Liver (tissue), 9 donors: ENCODE results near the gene CRLF3. TPM values are rescaled to one million over a fixed set of nuclear protein-coding genes. Genes with fewer than 3 reads are reported as not detected.

Experiments
- DNase-seq: peaks from one replicate; pipeline ENCODE4 v3.0.0-alpha.2; 2017; ENCODE audit warnings: low spot score
- H3K27ac ChIP-seq, 2 donors: one replicate each; pipeline ENCODE4 v1.7.0; 2013; ENCODE audit warnings: inconsistent platforms in 2 of 2, low read length in 2 of 2, control low read depth in 1 of 2, low read depth in 1 of 2, mild to moderate bottlenecking in 1 of 2
- H3K27me3 ChIP-seq, 4 donors: one replicate each; pipeline versions ENCODE4 v1.6.1 to v1.7.0; 2013; ENCODE audit warnings: low read length in 3 of 4, inconsistent platforms in 1 of 4, mild to moderate bottlenecking in 1 of 4, moderate library complexity in 1 of 4; ENCODE audit not compliant: control insufficient read depth in 4 of 4, insufficient read depth in 4 of 4
- H3K36me3 ChIP-seq, 4 donors: one replicate each; pipeline versions ENCODE4 v1.6.1 to v1.7.0; 2013; ENCODE audit warnings: low read length in 3 of 4, mild to moderate bottlenecking in 3 of 4, low read depth in 1 of 4, moderate library complexity in 1 of 4; ENCODE audit not compliant: control insufficient read depth in 4 of 4, insufficient read depth in 3 of 4
- H3K4me1 ChIP-seq, 4 donors: one replicate each; pipeline versions ENCODE4 v1.6.1 to v1.7.0; 2013; ENCODE audit warnings: low read length in 3 of 4, mild to moderate bottlenecking in 3 of 4, moderate library complexity in 1 of 4; ENCODE audit not compliant: control insufficient read depth in 4 of 4, insufficient read depth in 4 of 4
- H3K4me3 ChIP-seq, 3 donors: one replicate each; pipeline versions ENCODE4 v1.6.1 to v1.7.0; 2013; ENCODE audit warnings: low read length in 3 of 3, control low read depth in 1 of 3, low read depth in 1 of 3, mild to moderate bottlenecking in 1 of 3
- H3K9ac ChIP-seq, 2 donors: one replicate each; pipeline ENCODE4 v1.7.0; 2013; ENCODE audit warnings: low read length in 2 of 2, mild to moderate bottlenecking in 2 of 2, moderate library complexity in 2 of 2, control low read depth in 1 of 2, low read depth in 1 of 2
- H3K9me3 ChIP-seq, 4 donors: one replicate each; pipeline versions ENCODE4 v1.6.1 to v1.7.0; 2013; ENCODE audit warnings: low read length in 3 of 4; ENCODE audit not compliant: control insufficient read depth in 4 of 4
- EGR1 ChIP-seq, 2 donors: IDR thresholded peaks; 2 replicates each; pipeline ENCODE4 v1.6.1; 2016 to 2018; ENCODE audit warnings: antibody characterized with exemption in 2 of 2, low read depth in 2 of 2
- FOXA1 ChIP-seq: IDR thresholded peaks from 2 replicates; pipeline ENCODE4 v1.6.1; 2016; ENCODE audit warnings: antibody characterized with exemption
- FOXA2 ChIP-seq: IDR thresholded peaks from 2 replicates; pipeline ENCODE4 v1.6.1; 2016; ENCODE audit warnings: antibody characterized with exemption
- GABPA ChIP-seq, 2 donors: IDR thresholded peaks in 1 of 2; conservative IDR thresholded peaks in 1 of 2; 2 replicates each; pipeline ENCODE4 v1.6.1; 2016; ENCODE audit warnings: antibody characterized with exemption in 2 of 2, mild to moderate bottlenecking in 1 of 2, moderate library complexity in 1 of 2
- HNF4A ChIP-seq, 2 donors: conservative IDR thresholded peaks; 2 replicates each; pipeline ENCODE4 v1.6.1; 2016; ENCODE audit warnings: antibody characterized with exemption in 2 of 2, mild to moderate bottlenecking in 2 of 2
- HNF4G ChIP-seq: IDR thresholded peaks from 2 replicates; pipeline ENCODE4 v1.6.1; 2016; ENCODE audit warnings: antibody characterized with exemption
- JUND ChIP-seq, 2 donors: IDR thresholded peaks; 2 replicates each; pipeline ENCODE4 v1.6.1; 2016; ENCODE audit warnings: antibody characterized with exemption in 2 of 2
- RXRA ChIP-seq, 2 donors: IDR thresholded peaks; 2 replicates each; pipeline ENCODE4 v1.6.1; 2017 to 2018; ENCODE audit warnings: antibody characterized with exemption in 2 of 2, mild to moderate bottlenecking in 1 of 2
- SP1 ChIP-seq: IDR thresholded peaks from 2 replicates; pipeline ENCODE4 v1.6.1; 2018; ENCODE audit warnings: antibody characterized with exemption, mild to moderate bottlenecking
- YY1 ChIP-seq: IDR thresholded peaks from 2 replicates; pipeline ENCODE4 v1.6.1; 2016; ENCODE audit warnings: antibody characterized with exemption, mild to moderate bottlenecking
- WGBS: extraction: QIAGEN DNeasy Blood & Tissue Kit; methylation state at CpG from one replicate; pipeline ENCODE4 v1.1.7; 2013; 5-methylcytosine and 5-hydroxymethylcytosine counted together
- polyA plus RNA-seq, 2 donors: library from polyadenylated mRNA; stranded (reverse) in 1 of 2; unstranded in 1 of 2; fragments of 200-250 nt in 1 of 2; fragments of >200 nt in 1 of 2; fragmentation: Nextera tagmentation in 1 of 2; extraction: Ambion mirVana in 1 of 2; gene quantifications; one replicate each; pipeline versions ENCODE4 v1.2.1 to v1.2.3, GENCODE V29; 2013 to 2015
- total RNA-seq, 2 donors: library from RNA; depleted of rRNA; stranded (reverse); fragments of >200 nt; gene quantifications; one replicate each; pipeline ENCODE4 v1.2.3, GENCODE V29; 2014
- TF ChIP-seq, protein P1 (sequence below): IDR thresholded peaks from 2 replicates; pipeline ENCODE4 v1.6.1; 2016; ENCODE audit warnings: antibody characterized with exemption
- TF ChIP-seq, protein P2 (sequence below): IDR thresholded peaks from 2 replicates; pipeline ENCODE4 v1.6.1; 2016; ENCODE audit warnings: antibody characterized with exemption, mild to moderate bottlenecking
- TF ChIP-seq, protein P3 (sequence below): IDR thresholded peaks from 2 replicates; pipeline ENCODE4 v1.6.1; 2016; ENCODE audit warnings: antibody characterized with exemption
- TF ChIP-seq, protein P4 (sequence below): IDR thresholded peaks from 2 replicates; pipeline ENCODE4 v1.6.1; 2016; ENCODE audit warnings: antibody characterized with exemption
- donor health status: healthy.
- donor health status: healthy.
- donor health status: healthy.
- donor health status: healthy.
- donor health status: healthy.

CRLF3 gene
- total and polyA plus RNA-seq, 4 donors = 2.4 to 26.5 (median 4.6) TPM

DNA sequence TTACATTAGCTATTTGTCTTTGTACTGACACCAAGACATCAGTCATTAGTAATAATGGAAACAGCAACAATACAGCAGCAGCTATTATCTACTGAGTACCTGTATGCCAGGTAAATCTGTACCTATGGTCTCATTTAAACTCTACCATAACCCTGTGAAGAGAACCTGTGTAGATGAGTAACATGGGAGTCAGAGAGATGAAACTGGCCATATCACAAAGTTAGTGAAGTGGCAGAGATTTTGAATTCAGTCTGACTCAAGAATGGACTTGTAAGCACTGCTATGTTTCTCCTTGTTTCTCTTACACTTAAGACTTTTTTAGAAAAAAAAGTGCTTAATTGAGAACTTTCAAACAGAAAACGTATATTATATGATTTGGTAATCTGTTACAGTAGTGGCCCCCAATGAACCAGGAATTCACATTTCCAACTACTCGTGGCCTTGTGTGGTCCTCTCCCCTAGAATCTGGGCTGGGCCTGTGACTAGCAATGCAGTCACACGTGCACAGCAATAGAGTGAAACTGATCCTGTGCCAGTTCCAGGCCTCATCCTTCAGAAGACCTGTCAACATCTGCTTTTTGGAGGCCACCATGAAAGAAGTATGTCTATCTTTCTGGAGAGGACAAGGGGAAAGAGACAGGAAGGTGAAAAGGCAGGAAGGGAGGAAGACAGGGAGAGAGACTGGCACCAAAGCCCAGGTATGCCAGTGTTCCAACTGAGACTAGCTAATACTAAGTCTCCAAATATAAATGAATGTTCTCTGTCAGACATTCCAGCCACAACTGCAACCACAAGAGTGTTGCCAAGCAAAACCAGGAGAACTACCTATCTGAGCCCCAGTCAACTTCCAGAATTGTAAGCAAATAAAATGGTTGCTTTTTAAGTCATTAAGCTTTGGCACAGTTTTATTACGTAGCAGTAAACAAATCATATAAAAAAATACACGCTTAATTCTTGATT, 12.0 kb downstream of the CRLF3 start:
- no peak overlapping the region for H3K27ac ChIP-seq
- H3K9ac ChIP-seq = no peak overlapping the region

DNA sequence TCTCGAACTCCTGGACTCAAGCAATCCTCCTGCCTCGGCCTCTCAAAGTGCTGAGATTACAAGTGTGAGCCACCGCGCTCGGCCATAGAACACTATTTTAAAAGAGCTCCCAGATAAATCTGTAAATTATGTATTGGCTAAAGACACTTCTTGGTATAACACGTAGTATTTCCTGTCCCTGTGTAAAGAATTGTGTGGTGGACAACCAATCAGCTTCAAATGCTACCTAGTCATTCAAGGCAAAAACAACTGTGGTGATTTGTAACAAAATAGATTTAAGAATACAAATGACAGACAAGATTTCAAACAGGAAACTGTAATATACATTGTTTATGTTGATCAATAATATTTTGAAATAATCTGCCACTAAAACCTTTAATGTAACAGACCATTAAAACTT, 14.6 kb downstream of the CRLF3 start:
- no peaks in the 10 kb centered on the region for H3K36me3 ChIP-seq
- no peak overlapping the region for H3K27ac ChIP-seq
- no peak overlapping the region for H3K9ac ChIP-seq
- no peaks in the 10 kb centered on the region for H3K27me3 ChIP-seq
- no peak for DNase-seq
- H3K9me3 ChIP-seq = no peaks in the 10 kb centered on the region
- WGBS = 96% methylated on average over 6 of the region's 6 CpGs
- TF ChIP-seq, protein P1, sequence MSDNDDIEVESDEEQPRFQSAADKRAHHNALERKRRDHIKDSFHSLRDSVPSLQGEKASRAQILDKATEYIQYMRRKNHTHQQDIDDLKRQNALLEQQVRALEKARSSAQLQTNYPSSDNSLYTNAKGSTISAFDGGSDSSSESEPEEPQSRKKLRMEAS = no peak
- H3K4me3 ChIP-seq = no peak overlapping the region
- no peaks in the 10 kb centered on the region for H3K4me1 ChIP-seq

More for the DNA sequence above, 12.0 kb downstream of the CRLF3 start:
- H3K36me3 ChIP-seq = peaks cover 0 to 2% (median 0%) of the 10 kb centered on the region in 4 donors
- H3K4me1 ChIP-seq = no peaks in the 10 kb centered on the region
- no peak overlapping the region for H3K4me3 ChIP-seq
- TF ChIP-seq RXRA (IDR thresholded peaks at IDR 0.05) (no peak), HNF4G (no peak), FOXA2 (no peak), HNF4A (conservative IDR thresholded peaks at IDR 0.05) (no peak), GABPA (IDR thresholded peaks at IDR 0.05 in 1 of 2, conservative IDR thresholded peaks at IDR 0.05 in 1 of 2) (no peak), JUND (IDR thresholded peaks at IDR 0.05) (no peak), EGR1 (IDR thresholded peaks at IDR 0.05; ENCODE audit: low read depth in 2 of 2) (no peak), SP1 (no peak), YY1 (no peak), FOXA1 (no peak)
- TF ChIP-seq, protein P2, sequence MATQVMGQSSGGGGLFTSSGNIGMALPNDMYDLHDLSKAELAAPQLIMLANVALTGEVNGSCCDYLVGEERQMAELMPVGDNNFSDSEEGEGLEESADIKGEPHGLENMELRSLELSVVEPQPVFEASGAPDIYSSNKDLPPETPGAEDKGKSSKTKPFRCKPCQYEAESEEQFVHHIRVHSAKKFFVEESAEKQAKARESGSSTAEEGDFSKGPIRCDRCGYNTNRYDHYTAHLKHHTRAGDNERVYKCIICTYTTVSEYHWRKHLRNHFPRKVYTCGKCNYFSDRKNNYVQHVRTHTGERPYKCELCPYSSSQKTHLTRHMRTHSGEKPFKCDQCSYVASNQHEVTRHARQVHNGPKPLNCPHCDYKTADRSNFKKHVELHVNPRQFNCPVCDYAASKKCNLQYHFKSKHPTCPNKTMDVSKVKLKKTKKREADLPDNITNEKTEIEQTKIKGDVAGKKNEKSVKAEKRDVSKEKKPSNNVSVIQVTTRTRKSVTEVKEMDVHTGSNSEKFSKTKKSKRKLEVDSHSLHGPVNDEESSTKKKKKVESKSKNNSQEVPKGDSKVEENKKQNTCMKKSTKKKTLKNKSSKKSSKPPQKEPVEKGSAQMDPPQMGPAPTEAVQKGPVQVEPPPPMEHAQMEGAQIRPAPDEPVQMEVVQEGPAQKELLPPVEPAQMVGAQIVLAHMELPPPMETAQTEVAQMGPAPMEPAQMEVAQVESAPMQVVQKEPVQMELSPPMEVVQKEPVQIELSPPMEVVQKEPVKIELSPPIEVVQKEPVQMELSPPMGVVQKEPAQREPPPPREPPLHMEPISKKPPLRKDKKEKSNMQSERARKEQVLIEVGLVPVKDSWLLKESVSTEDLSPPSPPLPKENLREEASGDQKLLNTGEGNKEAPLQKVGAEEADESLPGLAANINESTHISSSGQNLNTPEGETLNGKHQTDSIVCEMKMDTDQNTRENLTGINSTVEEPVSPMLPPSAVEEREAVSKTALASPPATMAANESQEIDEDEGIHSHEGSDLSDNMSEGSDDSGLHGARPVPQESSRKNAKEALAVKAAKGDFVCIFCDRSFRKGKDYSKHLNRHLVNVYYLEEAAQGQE = no peak
- TF ChIP-seq, protein P1 = no peak
- TF ChIP-seq, protein P3, sequence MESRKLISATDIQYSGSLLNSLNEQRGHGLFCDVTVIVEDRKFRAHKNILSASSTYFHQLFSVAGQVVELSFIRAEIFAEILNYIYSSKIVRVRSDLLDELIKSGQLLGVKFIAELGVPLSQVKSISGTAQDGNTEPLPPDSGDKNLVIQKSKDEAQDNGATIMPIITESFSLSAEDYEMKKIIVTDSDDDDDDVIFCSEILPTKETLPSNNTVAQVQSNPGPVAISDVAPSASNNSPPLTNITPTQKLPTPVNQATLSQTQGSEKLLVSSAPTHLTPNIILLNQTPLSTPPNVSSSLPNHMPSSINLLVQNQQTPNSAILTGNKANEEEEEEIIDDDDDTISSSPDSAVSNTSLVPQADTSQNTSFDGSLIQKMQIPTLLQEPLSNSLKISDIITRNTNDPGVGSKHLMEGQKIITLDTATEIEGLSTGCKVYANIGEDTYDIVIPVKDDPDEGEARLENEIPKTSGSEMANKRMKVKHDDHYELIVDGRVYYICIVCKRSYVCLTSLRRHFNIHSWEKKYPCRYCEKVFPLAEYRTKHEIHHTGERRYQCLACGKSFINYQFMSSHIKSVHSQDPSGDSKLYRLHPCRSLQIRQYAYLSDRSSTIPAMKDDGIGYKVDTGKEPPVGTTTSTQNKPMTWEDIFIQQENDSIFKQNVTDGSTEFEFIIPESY = no peak
- TF ChIP-seq, protein P4, sequence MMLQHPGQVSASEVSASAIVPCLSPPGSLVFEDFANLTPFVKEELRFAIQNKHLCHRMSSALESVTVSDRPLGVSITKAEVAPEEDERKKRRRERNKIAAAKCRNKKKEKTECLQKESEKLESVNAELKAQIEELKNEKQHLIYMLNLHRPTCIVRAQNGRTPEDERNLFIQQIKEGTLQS = no peak
- H3K27me3 ChIP-seq = no peaks in the 10 kb centered on the region
- no peaks in the 10 kb centered on the region for H3K9me3 ChIP-seq
- DNase-seq = no peak
- WGBS = 81% methylated on average over 5 of the region's 5 CpGs
